ENCODE measurements around the gene CCDC15.

Gene CCDC15

DNA sequence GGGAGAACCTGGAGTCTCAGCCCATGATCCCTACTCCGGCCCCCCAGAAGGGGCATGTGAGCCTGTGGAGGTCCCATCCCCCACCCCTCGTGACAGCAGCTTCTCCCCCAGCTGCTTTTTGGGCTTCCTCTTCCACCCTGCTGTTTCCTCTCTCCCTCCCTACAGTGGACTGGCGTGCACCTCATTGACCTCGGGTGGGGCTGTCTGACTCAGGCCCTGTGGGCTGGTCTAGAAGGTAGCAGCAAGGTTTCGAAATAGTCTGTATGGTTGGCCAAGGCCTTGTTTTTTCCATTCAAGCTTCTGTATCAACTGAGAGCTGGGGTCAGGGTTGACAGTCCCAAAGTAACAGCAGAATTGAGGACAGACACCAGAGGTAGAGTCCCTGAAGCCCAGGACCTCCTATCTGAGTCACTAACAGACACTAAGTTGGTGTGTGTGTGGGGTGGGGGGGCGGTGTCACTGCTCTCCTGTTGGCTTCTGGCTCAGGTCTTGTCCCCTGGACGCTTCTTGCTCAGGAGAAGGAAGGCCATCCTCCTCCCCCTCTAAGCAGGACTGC is 116.8 kb downstream of the CCDC15 start:
- Histone ChIP-seq H3K4me3 (ENCODE audit: control insufficient read depth in 1 of 7, extremely low read depth in 1 of 7, insufficient read depth in 4 of 7, low read depth in 2 of 7, low read length in 6 of 7) (peak overlapping the region in 3 of 7 experiments; percentile 26 to 35 (median 32)), H3K36me3 (ENCODE audit: control insufficient read depth in 4 of 4, insufficient read depth in 4 of 4, low read length in 3 of 4) (no peaks in the 10 kb centered on the region), H3K27me3 (replicated peaks in 2 of 5; ENCODE audit: control insufficient read depth in 4 of 5, insufficient read depth in 5 of 5, low read length in 4 of 5) (no peaks in the 10 kb centered on the region), H3K27ac (ENCODE audit: insufficient read depth in 1 of 2, low read depth in 1 of 2, low read length in 2 of 2, poor library complexity in 1 of 2, severe bottlenecking in 2 of 2) (peak overlapping the region in 1 of 2 experiments; percentile 15), H3K9me3 (ENCODE audit: control extremely low read depth in 1 of 5, control insufficient read depth in 4 of 5, insufficient read depth in 2 of 5, low read depth in 1 of 5, low read length in 4 of 5) (no peaks in the 10 kb centered on the region), H3K4me1 (ENCODE audit: control extremely low read depth in 1 of 4, control insufficient read depth in 4 of 4, insufficient read depth in 4 of 4, low read length in 3 of 4) (peaks cover 10 to 39% (median 30%) of the 10 kb centered on the region in 4 experiments)
- CTCF ChIA-PET, result interaction anchor here (0.8 to 1.7 kb wide), 5 partner anchors 12 to 26 kb away, joined by 3 to 7 read pairs (median 4); no protein-coding TSS in a partner anchor
- WGBS (ENCODE audit: insufficient coverage), result 13% methylated on average over 4 of the region's 7 CpGs
- DNase-seq, result peak; percentile 77 to 96 (median 94)
- POLR2A ChIA-PET, result interaction anchor here (0.6 kb wide), 1 partner anchor 190 kb away, joined by 3 read pairs; no protein-coding TSS in a partner anchor

DNA sequence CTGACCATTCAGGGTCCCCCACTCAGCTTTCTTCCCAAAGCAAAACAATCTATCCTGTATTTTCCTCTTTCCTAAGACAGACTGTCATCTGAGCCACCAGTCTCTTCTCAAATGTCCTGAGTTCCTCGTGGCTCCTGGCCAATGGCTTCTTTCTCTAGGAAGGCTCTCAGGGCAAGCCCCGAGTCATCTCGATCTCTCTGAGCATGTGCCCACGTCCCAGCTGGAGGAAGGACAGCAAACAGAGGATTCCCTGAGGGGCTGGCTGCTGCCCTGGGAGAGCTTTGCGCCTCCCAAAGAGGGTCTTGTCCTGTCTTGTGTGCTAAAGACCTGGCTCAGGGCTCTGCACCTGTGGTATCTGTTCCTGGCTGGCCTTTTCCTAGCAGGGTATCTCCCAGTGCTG is 117.4 kb downstream of the CCDC15 start:
- POLR2A ChIA-PET, result no interaction called here
- 61% methylated on average over 5 of the region's 5 CpGs for WGBS (ENCODE audit: insufficient coverage)
- Histone ChIP-seq H3K36me3 (ENCODE audit: control insufficient read depth in 4 of 4, insufficient read depth in 4 of 4, low read length in 3 of 4) (no peaks in the 10 kb centered on the region), H3K27me3 (replicated peaks in 2 of 5; ENCODE audit: control insufficient read depth in 4 of 5, insufficient read depth in 5 of 5, low read length in 4 of 5) (peaks cover 0 to 2% (median 0%) of the 10 kb centered on the region in 5 experiments), H3K4me3 (ENCODE audit: control insufficient read depth in 1 of 7, extremely low read depth in 1 of 7, insufficient read depth in 4 of 7, low read depth in 2 of 7, low read length in 6 of 7) (peak overlapping the region in 2 of 7 experiments; percentile 5 to 32), H3K27ac (ENCODE audit: insufficient read depth in 1 of 2, low read depth in 1 of 2, low read length in 2 of 2, poor library complexity in 1 of 2, severe bottlenecking in 2 of 2) (peak overlapping the region in 1 of 2 experiments; percentile 15), H3K4me1 (ENCODE audit: control extremely low read depth in 1 of 4, control insufficient read depth in 4 of 4, insufficient read depth in 4 of 4, low read length in 3 of 4) (peaks cover 10 to 39% (median 30%) of the 10 kb centered on the region in 4 experiments), H3K9me3 (ENCODE audit: control extremely low read depth in 1 of 5, control insufficient read depth in 4 of 5, insufficient read depth in 2 of 5, low read depth in 1 of 5, low read length in 4 of 5) (no peaks in the 10 kb centered on the region)
- DNase-seq, result no peak
- CTCF ChIA-PET, result interaction anchor here (0.8 to 1.7 kb wide), 6 partner anchors 8 to 71 kb away, joined by 3 to 7 read pairs (median 4); partner anchors contain the start of gene SLC37A2

- whole genome bisulfite sequencing (ENCODE audit: insufficient coverage), result 94% methylated on average over 2 of the region's 6 CpGs
- Histone ChIP-seq H3K4me3 (ENCODE audit: control insufficient read depth in 1 of 7, extremely low read depth in 1 of 7, insufficient read depth in 4 of 7, low read depth in 2 of 7, low read length in 6 of 7) (no peak overlapping the region), H3K27me3 (replicated peaks in 2 of 5; ENCODE audit: control insufficient read depth in 4 of 5, insufficient read depth in 5 of 5, low read length in 4 of 5) (peaks cover 0 to 2% (median 0%) of the 10 kb centered on the region in 5 experiments), H3K36me3 (ENCODE audit: control insufficient read depth in 4 of 4, insufficient read depth in 4 of 4, low read length in 3 of 4) (no peaks in the 10 kb centered on the region), H3K4me1 (ENCODE audit: control extremely low read depth in 1 of 4, control insufficient read depth in 4 of 4, insufficient read depth in 4 of 4, low read length in 3 of 4) (peaks cover 10 to 39% (median 30%) of the 10 kb centered on the region in 4 experiments), H3K27ac (ENCODE audit: insufficient read depth in 1 of 2, low read depth in 1 of 2, low read length in 2 of 2, poor library complexity in 1 of 2, severe bottlenecking in 2 of 2) (no peak overlapping the region), H3K9me3 (ENCODE audit: control extremely low read depth in 1 of 5, control insufficient read depth in 4 of 5, insufficient read depth in 2 of 5, low read depth in 1 of 5, low read length in 4 of 5) (no peaks in the 10 kb centered on the region)
- POLR2A ChIA-PET, result no interaction called here
- CTCF ChIA-PET, result interaction anchor here (1.1 to 1.5 kb wide), 4 partner anchors 8 to 274 kb away, joined by 3 to 4 read pairs (median 4); partner anchors contain the start of gene SLC37A2
- no peak for DNase-seq
Observed at GRCh38 chr11:125071846-125072217, 117.8 kb downstream of the CCDC15 start.

- Histone ChIP-seq H3K27me3 (replicated peaks in 2 of 5; ENCODE audit: control insufficient read depth in 4 of 5, insufficient read depth in 5 of 5, low read length in 4 of 5) (peaks cover 0 to 2% (median 0%) of the 10 kb centered on the region in 5 experiments), H3K27ac (ENCODE audit: insufficient read depth in 1 of 2, low read depth in 1 of 2, low read length in 2 of 2, poor library complexity in 1 of 2, severe bottlenecking in 2 of 2) (no peak overlapping the region), H3K4me1 (ENCODE audit: control extremely low read depth in 1 of 4, control insufficient read depth in 4 of 4, insufficient read depth in 4 of 4, low read length in 3 of 4) (peaks cover 10 to 39% (median 30%) of the 10 kb centered on the region in 4 experiments), H3K36me3 (ENCODE audit: control insufficient read depth in 4 of 4, insufficient read depth in 4 of 4, low read length in 3 of 4) (no peaks in the 10 kb centered on the region), H3K4me3 (ENCODE audit: control insufficient read depth in 1 of 7, extremely low read depth in 1 of 7, insufficient read depth in 4 of 7, low read depth in 2 of 7, low read length in 6 of 7) (no peak overlapping the region), H3K9me3 (ENCODE audit: control extremely low read depth in 1 of 5, control insufficient read depth in 4 of 5, insufficient read depth in 2 of 5, low read depth in 1 of 5, low read length in 4 of 5) (no peaks in the 10 kb centered on the region)
- no peak for DNase-seq
- ChIA-PET CTCF (interaction anchor here (1.1 to 1.5 kb wide), 3 partner anchors 9 to 273 kb away, joined by 3 to 4 read pairs (median 4); partner anchors contain the start of gene SLC37A2), POLR2A (no interaction called here)
- 97% methylated on average over 10 of the region's 12 CpGs for WGBS (ENCODE audit: insufficient coverage)
Observed at GRCh38 chr11:125072218-125072960, 118.4 kb downstream of the CCDC15 start.

DNA sequence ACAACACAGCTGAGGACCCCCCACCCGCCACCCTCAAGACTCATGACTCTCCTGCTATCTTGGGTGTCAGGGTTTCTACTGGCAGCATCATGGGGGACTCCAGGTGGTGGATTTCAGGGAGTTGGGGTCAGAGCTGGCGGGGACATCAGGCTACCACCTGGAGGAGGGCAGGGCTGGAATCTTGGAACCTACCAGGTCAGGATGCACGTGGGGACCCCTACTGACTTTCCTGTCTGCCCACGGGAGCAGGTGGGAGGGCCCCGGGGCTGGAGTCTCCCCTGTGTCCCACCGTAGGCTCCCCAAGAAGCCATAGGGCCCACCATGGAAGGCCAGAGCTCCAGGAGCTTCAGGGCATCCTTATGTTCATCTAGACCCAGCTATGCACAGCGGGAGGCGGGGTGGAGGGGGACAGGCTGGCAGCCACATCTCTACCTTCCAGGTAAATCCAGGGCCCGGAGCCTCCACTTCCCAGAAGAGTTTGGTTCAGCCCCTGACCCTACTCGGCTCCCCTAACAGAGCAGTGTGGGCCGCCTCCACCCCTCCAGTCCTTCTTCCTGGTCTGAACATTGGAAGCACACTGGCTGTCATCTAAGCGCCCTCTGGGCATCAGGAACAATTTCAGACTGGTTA is 119.1 kb downstream of the CCDC15 start:
- H3K4me1 ChIP-seq (ENCODE audit: control extremely low read depth in 1 of 4, control insufficient read depth in 4 of 4, insufficient read depth in 4 of 4, low read length in 3 of 4), result peaks cover 10 to 39% (median 30%) of the 10 kb centered on the region in 4 experiments
- H3K4me3 ChIP-seq (ENCODE audit: control insufficient read depth in 1 of 7, extremely low read depth in 1 of 7, insufficient read depth in 4 of 7, low read depth in 2 of 7, low read length in 6 of 7), result no peak overlapping the region
- no peak overlapping the region for H3K27ac ChIP-seq (ENCODE audit: insufficient read depth in 1 of 2, low read depth in 1 of 2, low read length in 2 of 2, poor library complexity in 1 of 2, severe bottlenecking in 2 of 2)
- POLR2A ChIA-PET, result no interaction called here
- peaks cover 0 to 2% (median 0%) of the 10 kb centered on the region in 5 experiments for H3K27me3 ChIP-seq (replicated peaks in 2 of 5; ENCODE audit: control insufficient read depth in 4 of 5, insufficient read depth in 5 of 5, low read length in 4 of 5)
- no peaks in the 10 kb centered on the region for H3K36me3 ChIP-seq (ENCODE audit: control insufficient read depth in 4 of 4, insufficient read depth in 4 of 4, low read length in 3 of 4)
- 95% methylated on average over 10 of the region's 12 CpGs for WGBS (ENCODE audit: insufficient coverage)
- no peaks in the 10 kb centered on the region for H3K9me3 ChIP-seq (ENCODE audit: control extremely low read depth in 1 of 5, control insufficient read depth in 4 of 5, insufficient read depth in 2 of 5, low read depth in 1 of 5, low read length in 4 of 5)
- DNase-seq, result no peak
- CTCF ChIA-PET, result interaction anchor here (0.6 to 1.5 kb wide), 5 partner anchors 9 to 273 kb away, joined by 3 to 4 read pairs (median 3); partner anchors contain the start of gene SLC37A2

DNA sequence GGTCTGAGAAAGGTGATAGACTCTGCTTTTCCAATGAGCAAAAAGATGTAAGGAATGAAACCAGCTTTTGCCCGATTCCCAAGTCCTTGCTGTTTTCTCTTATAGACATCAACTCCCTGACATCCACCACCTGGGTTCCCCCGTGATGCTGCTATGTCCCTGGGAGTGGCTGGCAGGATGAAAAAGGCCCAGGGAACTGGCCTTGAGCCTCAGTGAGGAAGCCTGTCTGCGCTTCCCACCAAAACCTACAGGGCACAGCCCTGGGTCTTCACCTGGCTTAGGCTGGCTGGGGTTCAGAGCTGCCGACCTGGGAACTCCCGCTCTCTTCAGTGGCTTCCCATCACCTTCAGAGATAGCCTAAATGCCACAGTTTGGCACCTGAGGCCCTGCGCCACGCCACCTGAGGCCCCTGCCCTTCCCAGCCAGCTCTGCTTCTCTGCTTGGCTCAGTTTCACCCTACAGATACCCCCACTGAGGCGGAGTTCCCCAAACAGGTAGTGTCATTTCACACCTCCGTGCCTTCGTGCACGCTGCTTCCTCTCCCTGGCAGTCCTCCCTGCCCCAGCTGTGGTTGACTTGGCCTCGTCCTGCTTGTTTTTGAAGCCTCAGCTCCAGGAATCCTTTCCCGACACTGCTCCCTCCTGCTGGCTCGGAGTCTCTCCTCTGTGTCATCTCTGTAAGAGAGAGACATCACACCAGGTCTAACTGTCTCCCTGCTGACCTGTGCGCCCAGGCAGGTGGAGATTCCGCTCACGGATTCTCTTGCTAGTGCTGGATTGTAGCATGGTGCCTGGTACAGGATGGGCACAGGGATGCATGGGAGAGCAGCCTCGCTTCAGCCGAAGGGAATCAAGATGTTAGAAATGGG is 119.8 kb downstream of the CCDC15 start:
- ChIA-PET POLR2A (no interaction called here), CTCF (interaction anchor here (0.6 to 1.3 kb wide), 2 partner anchors 17 to 36 kb away, joined by 3 read pairs; no protein-coding TSS in a partner anchor)
- H3K9me3 ChIP-seq (ENCODE audit: control extremely low read depth in 1 of 5, control insufficient read depth in 4 of 5, insufficient read depth in 2 of 5, low read depth in 1 of 5, low read length in 4 of 5), result no peaks in the 10 kb centered on the region
- WGBS (ENCODE audit: insufficient coverage), result 95% methylated on average over 18 of the region's 19 CpGs
- H3K36me3 ChIP-seq (ENCODE audit: control insufficient read depth in 4 of 4, insufficient read depth in 4 of 4, low read length in 3 of 4), result no peaks in the 10 kb centered on the region
- no peak for DNase-seq
- H3K27me3 ChIP-seq (replicated peaks in 2 of 5; ENCODE audit: control insufficient read depth in 4 of 5, insufficient read depth in 5 of 5, low read length in 4 of 5), result peaks cover 0 to 2% (median 0%) of the 10 kb centered on the region in 5 experiments
- no peak overlapping the region for H3K4me3 ChIP-seq (ENCODE audit: control insufficient read depth in 1 of 7, extremely low read depth in 1 of 7, insufficient read depth in 4 of 7, low read depth in 2 of 7, low read length in 6 of 7)
- H3K27ac ChIP-seq (ENCODE audit: insufficient read depth in 1 of 2, low read depth in 1 of 2, low read length in 2 of 2, poor library complexity in 1 of 2, severe bottlenecking in 2 of 2), result no peak overlapping the region
- H3K4me1 ChIP-seq (ENCODE audit: control extremely low read depth in 1 of 4, control insufficient read depth in 4 of 4, insufficient read depth in 4 of 4, low read length in 3 of 4), result peaks cover 10 to 39% (median 30%) of the 10 kb centered on the region in 4 experiments

All from common myeloid progenitor, CD34-positive (primary cell).